Fibroblast of mammary gland (primary cell): Measurements from ENCODE around the gene PLCH2.

Experiments used
- DNase-seq: peaks from one replicate; pipeline ENCODE4 v3.0.0-alpha.2; 2010; ENCODE audit warnings: low read depth
- H3K4me3 ChIP-seq: 2 replicates; pipeline ENCODE4 v1.5.1; 2011; ENCODE audit warnings: low read depth, mild to moderate bottlenecking, low read length, moderate library complexity; ENCODE audit not compliant: control insufficient read depth
- CTCF ChIP-seq: conservative IDR thresholded peaks from 2 replicates; pipeline ENCODE4 v1.5.1; 2011; ENCODE audit warnings: low read depth, low read length, inconsistent platforms; ENCODE audit not compliant: control insufficient read depth, insufficient read depth

Gene PLCH2

GRCh38 chr1:2519029-2519685 is 43.1 kb downstream of the PLCH2 start:
- no peak for TF ChIP-seq CTCF
- no peak for DNase-seq
- no peak overlapping the region for H3K4me3 ChIP-seq

DNA sequence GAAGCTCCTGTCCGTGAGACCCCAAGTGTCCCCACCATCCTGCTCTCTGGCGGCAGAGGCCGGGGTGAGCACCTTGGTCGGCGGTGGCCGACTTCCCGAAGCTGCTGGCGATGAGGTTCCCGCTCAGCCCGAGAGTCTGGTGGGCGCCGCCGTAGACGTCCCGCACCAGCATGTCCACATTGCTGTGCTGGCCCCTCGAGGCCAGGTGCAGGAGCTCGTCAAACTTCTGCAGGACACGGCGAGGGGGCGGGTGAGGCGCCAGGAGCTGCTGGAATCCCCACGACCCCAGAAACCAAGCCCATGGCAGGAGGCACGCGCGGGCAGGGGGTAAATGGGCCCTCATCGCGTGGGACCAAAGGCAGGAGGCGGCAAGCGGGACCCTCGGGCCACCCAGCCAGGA is 43.6 kb downstream of the PLCH2 start:
- H3K4me3 ChIP-seq = no peak overlapping the region
- no peak for TF ChIP-seq CTCF
- DNase-seq = no peak

DNA sequence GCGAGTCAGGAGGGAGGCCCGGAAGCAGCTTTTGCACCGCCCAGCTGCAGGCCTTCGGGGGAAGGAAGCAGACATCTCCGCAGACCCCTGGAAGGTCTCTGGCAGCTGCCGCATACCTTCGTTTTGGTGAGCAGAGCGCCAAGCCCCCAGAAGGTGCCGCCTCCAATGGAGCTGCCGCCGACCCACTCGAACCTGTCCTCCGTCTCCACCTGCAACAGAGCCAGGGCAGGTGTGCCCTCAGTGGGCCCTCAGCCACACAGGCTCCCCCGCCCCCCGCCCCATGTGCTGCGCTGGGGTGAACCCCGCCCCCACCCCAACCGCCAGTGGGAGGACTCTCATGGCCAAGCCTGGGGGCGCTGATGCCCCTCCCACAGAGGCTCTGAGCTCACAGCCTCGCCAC is 44.1 kb downstream of the PLCH2 start:
- no peak for TF ChIP-seq CTCF
- DNase-seq = no peak
- H3K4me3 ChIP-seq = no peak overlapping the region

DNA sequence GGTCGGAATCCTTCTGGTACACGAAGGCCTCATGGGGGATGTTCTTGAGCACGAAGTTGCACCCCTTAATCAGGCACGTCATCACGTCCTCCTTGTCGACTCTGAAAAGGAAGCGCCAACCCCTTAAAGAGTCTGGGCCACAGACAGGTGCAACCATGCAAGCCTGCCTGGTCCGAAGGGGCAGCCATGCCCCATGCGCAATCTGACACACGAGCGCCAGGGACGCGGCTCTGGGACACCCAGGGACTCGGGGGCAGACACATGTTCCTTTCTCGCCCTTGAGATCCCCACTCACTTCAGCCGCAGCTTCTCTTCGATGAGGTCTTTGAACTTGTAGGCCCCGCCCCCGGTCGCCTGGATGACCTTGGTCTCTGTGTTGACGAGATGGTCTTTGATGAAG is 44.7 kb downstream of the PLCH2 start:
- no peak for TF ChIP-seq CTCF
- H3K4me3 ChIP-seq = no peak overlapping the region
- DNase-seq = no peak

- H3K4me3 ChIP-seq = no peak overlapping the region
- DNase-seq = no peak
- no peak for TF ChIP-seq CTCF
Measured at GRCh38 chr1:2522230-2522629, 46.1 kb downstream of the PLCH2 start.

GRCh38 chr1:2523191-2523890 is 47.3 kb downstream of the PLCH2 start:
- no peak for TF ChIP-seq CTCF
- H3K4me3 ChIP-seq = no peak overlapping the region
- no peak for DNase-seq
